Activated gamma-delta T cell (primary cell): ENCODE measurements around the gene SLC15A3.

Experiments used
- DNase-seq: peaks from one replicate; lab custom pipeline; 2025; lab: John Stamatoyannopoulos, UW
- total RNA-seq, 2 donors: gene quantifications; one replicate each; lab custom pipeline; 2026; lab: John Stamatoyannopoulos, UW

Gene SLC15A3
- total RNA-seq, result 3.7 to 5.4 reads per million in 2 donors

GRCh38 chr11:60951904-60952741 lies at the start of gene SLC15A3:
TSS of gene SLC15A3 (minus strand) at chr11:60952176. CDS start at chr11:60951551, 625 bp downstream.
- DNase-seq, result no peak

- DNase-seq, result no peak
Measured at GRCh38 chr11:61000426-61000825, 48.5 kb upstream of the SLC15A3 start.

- no peak for DNase-seq
Measured at GRCh38 chr11:60996381-60997138, 44.6 kb upstream of the SLC15A3 start.

GRCh38 chr11:60995798-60996197 lies 43.8 kb upstream of the SLC15A3 start:
- no peak for DNase-seq

- no peak for DNase-seq
Measured at GRCh38 chr11:60994541-60995080, 42.6 kb upstream of the SLC15A3 start.

GRCh38 chr11:60993615-60994014 lies 41.6 kb upstream of the SLC15A3 start:
- no peak for DNase-seq

- DNase-seq, result no peak
Measured at GRCh38 chr11:60992842-60993409, 41.0 kb upstream of the SLC15A3 start.

- no peak for DNase-seq
Measured at GRCh38 chr11:60991457-60991856, 39.5 kb upstream of the SLC15A3 start.

- DNase-seq, result no peak
Measured at GRCh38 chr11:60989093-60989650, 37.2 kb upstream of the SLC15A3 start.

GRCh38 chr11:60988658-60989057 lies 36.7 kb upstream of the SLC15A3 start:
- DNase-seq, result no peak

GRCh38 chr11:60987577-60988277 lies 35.8 kb upstream of the SLC15A3 start:
- no peak for DNase-seq

- peak; percentile 47 for DNase-seq
Measured at GRCh38 chr11:60985991-60986915, 34.3 kb upstream of the SLC15A3 start.

GRCh38 chr11:60985501-60985900 lies 33.5 kb upstream of the SLC15A3 start:
- DNase-seq, result no peak

- no peak for DNase-seq
Measured at GRCh38 chr11:60984636-60985035, 32.7 kb upstream of the SLC15A3 start.

GRCh38 chr11:60984149-60984548 lies 32.2 kb upstream of the SLC15A3 start:
- DNase-seq, result no peak

- no peak for DNase-seq
Measured at GRCh38 chr11:60982184-60982583, 30.2 kb upstream of the SLC15A3 start.

- no peak for DNase-seq
Measured at GRCh38 chr11:60981515-60981914, 29.5 kb upstream of the SLC15A3 start.

- DNase-seq, result no peak
Measured at GRCh38 chr11:60978546-60979380, 26.8 kb upstream of the SLC15A3 start.

GRCh38 chr11:60977836-60978235 lies 25.9 kb upstream of the SLC15A3 start:
- DNase-seq, result no peak
